GM12864 (cell line): ENCODE measurements around the gene PSME4.
A peak's percentile ranks its signal among the peaks of the same experiment; 100 is the strongest.

Experiments used
- DNase-seq: peaks from one replicate; pipeline ENCODE4 v3.0.0-alpha.2; 2011; ENCODE audit warnings: low read depth
- H3K4me3 ChIP-seq: 2 replicates; pipeline ENCODE4 v1.5.1; 2011; ENCODE audit warnings: mild to moderate bottlenecking, low read depth, low read length, control low read depth
- TF ChIP-seq, protein P1 (sequence below): IDR thresholded peaks from 2 replicates; pipeline ENCODE4 v1.5.1; 2011; ENCODE audit warnings: low read depth, mild to moderate bottlenecking, moderate library complexity, low read length, control low read depth, inconsistent platforms; ENCODE audit errors: missing control alignments

PSME4 gene, protein sequence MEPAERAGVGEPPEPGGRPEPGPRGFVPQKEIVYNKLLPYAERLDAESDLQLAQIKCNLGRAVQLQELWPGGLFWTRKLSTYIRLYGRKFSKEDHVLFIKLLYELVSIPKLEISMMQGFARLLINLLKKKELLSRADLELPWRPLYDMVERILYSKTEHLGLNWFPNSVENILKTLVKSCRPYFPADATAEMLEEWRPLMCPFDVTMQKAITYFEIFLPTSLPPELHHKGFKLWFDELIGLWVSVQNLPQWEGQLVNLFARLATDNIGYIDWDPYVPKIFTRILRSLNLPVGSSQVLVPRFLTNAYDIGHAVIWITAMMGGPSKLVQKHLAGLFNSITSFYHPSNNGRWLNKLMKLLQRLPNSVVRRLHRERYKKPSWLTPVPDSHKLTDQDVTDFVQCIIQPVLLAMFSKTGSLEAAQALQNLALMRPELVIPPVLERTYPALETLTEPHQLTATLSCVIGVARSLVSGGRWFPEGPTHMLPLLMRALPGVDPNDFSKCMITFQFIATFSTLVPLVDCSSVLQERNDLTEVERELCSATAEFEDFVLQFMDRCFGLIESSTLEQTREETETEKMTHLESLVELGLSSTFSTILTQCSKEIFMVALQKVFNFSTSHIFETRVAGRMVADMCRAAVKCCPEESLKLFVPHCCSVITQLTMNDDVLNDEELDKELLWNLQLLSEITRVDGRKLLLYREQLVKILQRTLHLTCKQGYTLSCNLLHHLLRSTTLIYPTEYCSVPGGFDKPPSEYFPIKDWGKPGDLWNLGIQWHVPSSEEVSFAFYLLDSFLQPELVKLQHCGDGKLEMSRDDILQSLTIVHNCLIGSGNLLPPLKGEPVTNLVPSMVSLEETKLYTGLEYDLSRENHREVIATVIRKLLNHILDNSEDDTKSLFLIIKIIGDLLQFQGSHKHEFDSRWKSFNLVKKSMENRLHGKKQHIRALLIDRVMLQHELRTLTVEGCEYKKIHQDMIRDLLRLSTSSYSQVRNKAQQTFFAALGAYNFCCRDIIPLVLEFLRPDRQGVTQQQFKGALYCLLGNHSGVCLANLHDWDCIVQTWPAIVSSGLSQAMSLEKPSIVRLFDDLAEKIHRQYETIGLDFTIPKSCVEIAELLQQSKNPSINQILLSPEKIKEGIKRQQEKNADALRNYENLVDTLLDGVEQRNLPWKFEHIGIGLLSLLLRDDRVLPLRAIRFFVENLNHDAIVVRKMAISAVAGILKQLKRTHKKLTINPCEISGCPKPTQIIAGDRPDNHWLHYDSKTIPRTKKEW (N-terminal part only)

DNA sequence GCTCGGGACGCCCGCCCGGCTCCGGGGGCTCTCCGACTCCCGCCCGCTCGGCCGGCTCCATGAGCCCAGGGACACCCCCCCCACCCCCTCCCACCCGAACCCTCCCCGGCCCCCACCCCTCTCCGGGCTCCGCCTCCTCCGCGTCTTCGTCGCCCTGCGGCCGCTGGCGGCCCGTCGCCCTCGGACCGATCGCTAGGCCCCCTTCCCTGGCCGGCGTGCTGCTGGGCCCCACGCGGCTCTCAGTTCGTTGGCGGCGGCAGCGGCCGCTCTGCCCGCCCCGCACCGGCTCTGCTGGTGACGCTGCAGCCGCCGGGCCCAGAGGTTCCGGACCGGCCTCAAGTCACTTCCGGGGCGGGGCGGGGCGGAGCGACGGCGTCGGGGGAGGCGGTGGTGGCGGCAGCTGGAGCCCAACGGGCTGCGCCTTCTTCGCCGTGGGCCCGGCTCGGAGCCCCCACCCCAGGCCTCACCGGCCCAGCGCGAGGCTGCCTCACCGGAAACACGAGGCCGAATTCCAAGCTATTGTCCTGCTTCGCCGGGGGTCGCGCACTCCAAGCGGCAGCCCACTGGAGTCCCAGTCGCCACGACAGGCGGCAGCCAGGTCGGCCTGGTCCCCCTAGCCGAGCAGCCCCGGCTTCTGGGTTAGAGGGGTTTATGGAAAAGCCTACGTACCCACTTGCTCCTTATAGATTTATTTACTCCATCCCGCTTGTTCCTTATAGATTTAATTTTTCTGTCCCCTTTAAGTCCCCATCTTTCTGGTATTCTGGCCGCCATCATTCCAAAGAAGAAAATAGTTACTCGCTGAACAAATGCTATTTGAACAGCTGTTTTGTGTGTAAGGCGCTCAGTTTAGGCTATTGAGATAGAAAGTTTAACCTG is at the start of gene PSME4:
Gene PSME4 (minus strand): TSS at position 270 of the 879 bp plus-strand sequence. CDS start 209 bp downstream, at position 61.
- peak within 1 kb of the TSS; percentile 99 for H3K4me3 ChIP-seq
- TF ChIP-seq, protein P1, sequence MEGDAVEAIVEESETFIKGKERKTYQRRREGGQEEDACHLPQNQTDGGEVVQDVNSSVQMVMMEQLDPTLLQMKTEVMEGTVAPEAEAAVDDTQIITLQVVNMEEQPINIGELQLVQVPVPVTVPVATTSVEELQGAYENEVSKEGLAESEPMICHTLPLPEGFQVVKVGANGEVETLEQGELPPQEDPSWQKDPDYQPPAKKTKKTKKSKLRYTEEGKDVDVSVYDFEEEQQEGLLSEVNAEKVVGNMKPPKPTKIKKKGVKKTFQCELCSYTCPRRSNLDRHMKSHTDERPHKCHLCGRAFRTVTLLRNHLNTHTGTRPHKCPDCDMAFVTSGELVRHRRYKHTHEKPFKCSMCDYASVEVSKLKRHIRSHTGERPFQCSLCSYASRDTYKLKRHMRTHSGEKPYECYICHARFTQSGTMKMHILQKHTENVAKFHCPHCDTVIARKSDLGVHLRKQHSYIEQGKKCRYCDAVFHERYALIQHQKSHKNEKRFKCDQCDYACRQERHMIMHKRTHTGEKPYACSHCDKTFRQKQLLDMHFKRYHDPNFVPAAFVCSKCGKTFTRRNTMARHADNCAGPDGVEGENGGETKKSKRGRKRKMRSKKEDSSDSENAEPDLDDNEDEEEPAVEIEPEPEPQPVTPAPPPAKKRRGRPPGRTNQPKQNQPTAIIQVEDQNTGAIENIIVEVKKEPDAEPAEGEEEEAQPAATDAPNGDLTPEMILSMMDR: no peak
- DNase-seq: no peak

DNA sequence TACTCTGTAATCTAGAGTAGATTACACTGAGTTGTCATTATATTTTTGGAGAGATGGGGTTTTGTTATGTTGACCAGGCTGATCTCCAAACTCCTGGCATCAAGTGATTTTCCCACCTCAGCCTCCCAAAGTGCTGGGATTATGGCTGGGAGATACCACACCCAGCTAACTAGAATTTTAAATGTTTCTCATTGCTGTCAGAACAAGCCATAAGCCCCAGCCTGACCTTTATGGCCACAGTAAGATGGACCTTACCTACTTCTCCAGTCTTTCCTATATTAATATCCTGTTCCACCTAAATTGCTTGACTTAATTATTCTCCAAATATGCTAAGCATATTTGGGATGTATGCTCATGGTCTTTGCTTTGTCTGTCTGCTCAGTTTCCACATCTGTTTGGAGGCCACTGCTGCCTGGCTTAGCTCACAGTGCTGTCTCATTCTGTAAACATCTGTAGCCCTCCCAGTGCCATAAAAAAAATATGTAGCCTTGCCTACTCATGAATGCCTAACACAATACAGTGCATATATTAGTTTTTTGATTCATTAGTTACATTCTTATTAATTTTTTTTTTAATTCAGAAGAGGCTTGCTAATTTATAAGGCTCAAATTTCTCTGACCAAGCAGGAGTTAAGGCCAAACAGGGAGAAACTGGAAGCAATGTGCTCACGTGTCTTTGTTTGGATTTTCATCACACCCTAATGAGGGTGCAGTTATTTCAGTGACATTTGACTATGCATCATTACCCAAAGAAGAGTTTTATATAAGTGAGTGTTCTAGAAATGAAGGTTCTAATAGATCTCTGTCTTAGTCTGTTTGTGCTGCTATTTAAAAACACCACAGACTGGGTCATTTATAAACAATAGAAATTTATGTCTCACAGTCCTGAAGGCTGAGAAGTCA is 45.3 kb upstream of the PSME4 start:
- no peak for DNase-seq
- TF ChIP-seq, protein P1: no peak
- no peak overlapping the region for H3K4me3 ChIP-seq

DNA sequence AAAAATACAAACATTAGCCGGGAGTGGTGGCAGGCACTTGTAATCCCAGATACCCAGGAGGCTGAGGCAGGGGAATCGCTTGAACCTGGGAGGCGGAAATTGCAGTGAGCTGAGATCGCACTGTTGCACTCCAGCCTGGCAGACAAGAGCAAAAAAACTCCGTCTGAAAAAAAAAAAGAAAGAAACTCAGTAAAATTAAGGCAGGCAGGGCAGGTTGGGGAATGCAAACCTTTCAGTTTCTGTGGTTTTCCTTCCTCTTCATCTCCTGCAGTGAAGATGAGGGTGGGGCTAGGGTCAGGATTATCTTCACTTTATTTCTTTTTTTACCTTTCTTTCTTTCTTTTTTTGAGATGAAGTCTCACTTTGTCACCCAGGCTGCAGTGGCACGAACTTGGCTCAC is 43.2 kb upstream of the PSME4 start:
- DNase-seq: no peak
- H3K4me3 ChIP-seq: no peak overlapping the region

DNA sequence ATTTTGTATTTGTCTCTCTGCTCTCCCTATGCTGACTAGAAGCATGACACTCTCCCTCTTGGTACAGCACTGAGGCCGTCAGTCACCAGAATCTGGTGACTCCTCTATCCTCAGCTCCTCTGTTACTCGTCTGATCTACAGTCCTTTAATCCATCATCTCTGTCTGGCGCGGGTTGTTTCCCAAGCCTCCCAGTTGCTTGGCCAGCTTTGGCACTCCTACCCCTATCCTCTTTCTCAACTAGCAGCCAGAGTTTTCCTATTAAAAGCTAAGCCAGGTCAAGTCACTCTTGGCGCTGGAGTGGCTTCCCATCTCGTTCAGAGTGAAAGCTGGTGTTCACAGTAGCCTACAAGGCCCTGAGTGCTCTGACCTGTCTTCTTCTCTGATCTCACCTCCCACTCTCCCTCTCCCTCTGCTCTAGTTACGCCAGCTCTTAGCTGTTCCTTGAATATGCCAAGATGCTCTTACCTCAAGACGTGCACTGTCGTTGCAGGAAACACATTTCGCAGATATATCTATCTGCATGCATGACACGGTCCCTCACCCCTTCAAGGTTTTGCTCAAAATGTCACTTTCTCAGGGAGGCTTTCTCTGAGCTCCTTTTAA is 41.8 kb upstream of the PSME4 start:
- no peak for DNase-seq
- TF ChIP-seq, protein P1: no peak

More for the DNA sequence above, 43.2 kb upstream of the PSME4 start:
- TF ChIP-seq, protein P1: no peak

DNA sequence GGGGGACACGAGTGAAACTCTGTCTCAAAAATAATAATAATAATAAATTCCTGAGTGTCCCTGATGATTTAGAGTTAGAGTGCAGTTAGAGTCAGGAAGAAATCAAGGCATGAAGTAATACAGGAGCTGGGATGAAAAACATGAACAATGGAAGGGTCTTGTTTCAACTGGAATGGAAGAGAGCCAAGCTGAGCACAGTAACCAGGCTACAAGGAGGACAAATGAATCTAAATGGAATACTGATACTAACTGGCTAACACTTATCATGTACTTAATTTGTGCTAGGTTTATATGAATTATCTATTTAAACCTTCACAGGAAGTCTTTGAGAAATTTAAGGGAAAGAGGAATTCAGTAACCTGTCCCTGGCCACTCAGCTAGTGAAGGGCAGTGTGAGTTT is 38.8 kb upstream of the PSME4 start:
- TF ChIP-seq, protein P1: no peak
- no peak for DNase-seq
- H3K4me3 ChIP-seq: no peak overlapping the region

More for the DNA sequence above, 41.8 kb upstream of the PSME4 start:
- H3K4me3 ChIP-seq: no peak overlapping the region
